ENCODE results near the gene CREM.

CREM gene

GRCh38 chr10:35223016-35223415, 96.4 kb downstream of the CREM start:
- no peak for DNase-seq

GRCh38 chr10:35224045-35224740, 97.5 kb downstream of the CREM start:
- no peak for DNase-seq

DNA sequence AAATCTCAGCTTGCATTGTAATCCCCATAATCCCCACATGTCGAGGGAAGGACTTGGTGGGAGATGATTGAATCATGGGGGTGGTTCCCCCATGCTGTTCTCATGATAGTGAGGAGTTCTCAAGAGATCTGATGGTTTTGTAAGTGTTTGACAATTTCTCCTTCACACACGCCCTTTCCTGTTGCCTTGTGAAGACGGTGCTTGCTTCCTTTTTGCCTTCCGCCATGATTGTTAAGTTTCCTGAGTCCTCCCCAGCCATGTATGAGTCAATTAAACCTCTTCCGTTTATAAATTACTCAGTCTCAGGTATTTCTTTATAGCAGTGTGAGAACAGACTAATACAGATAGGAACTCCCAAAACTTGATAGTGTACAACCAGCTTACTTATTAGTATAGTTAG, 98.6 kb downstream of the CREM start:
- peak; percentile 55 for DNase-seq

GRCh38 chr10:35226507-35226906, 99.9 kb downstream of the CREM start:
- no peak for DNase-seq

DNA sequence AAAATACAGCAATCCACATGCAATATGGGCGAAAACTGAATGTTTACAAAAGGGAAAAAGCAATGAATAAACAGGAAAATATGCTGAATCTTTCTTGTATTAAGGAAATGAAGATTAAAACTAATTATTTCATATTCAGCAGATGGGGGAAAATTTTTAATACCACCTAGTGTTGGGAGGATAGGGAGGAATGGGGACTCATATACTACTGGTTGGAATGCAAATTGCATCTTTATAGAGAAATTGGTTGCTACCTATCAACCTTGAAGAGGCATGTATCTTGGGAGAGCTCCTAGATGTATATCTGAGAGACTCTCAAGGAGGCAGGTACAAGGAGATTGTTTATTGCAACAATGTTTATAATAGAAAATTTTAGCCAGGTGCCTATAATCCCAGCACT, 101.4 kb downstream of the CREM start:
- DNase-seq, result no peak

- DNase-seq, result no peak
These were observed 105.0 kb downstream of the CREM start for GRCh38 chr10:35231646-35232045.

- no peak for DNase-seq
These were observed 105.9 kb downstream of the CREM start for GRCh38 chr10:35232527-35232926.

GRCh38 chr10:35234073-35234472, 107.4 kb downstream of the CREM start:
- DNase-seq, result no peak

- no peak for DNase-seq
These were observed 110.1 kb downstream of the CREM start for GRCh38 chr10:35236739-35237138.

GRCh38 chr10:35237766-35238512, 111.3 kb downstream of the CREM start:
- DNase-seq, result no peak

DNA sequence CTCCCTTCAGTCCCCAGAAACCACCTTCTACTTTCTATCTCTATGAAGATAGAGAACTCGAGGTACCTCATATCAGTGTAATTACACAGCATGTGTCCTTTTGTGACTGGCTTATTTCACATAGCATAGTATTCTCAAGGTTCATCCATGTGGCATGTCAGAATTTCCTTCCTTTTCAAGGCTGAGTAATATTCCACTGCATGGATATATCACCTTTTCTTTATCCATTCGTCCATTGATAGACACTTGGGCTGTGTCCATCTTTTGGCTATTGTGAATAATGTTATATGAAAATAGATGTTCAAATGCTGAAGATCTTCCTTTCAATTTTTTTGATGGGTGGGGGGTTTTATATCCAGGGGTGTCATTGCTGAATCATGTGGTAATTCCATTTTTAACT, 117.9 kb downstream of the CREM start:
- no peak for DNase-seq

DNA sequence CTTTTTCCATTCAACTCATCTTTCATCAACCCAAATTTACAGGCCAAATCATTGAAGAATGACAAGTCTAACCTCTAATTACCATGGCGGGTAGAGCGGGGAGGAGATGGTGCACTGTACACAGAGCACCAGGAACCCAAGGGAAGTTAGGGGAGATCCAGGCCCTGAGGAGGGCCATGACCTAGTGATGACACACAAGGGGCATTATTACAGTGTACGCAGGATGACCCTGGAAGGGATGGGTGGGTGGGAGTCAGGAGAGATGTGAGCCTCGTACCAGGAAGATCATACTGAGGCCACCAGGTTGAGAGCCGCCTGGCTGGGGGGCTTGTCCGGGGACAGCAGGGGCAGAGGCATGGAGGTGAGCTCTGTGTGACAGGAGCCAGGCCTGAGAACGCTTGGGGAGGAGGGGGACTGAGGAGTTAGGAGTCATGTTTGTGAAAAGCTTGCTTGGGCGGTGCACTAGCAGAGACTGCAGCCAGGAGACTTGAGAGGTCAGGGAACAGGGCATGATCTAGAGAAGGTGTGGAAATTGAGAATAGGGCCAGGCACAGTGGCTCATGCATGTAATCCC, 120.2 kb downstream of the CREM start:
- DNase-seq, result no peak

GRCh38 chr10:35251373-35252100, 124.9 kb downstream of the CREM start:
- DNase-seq, result no peak

GRCh38 chr10:35257057-35257983, 130.7 kb downstream of the CREM start:
- no peak for DNase-seq

DNA sequence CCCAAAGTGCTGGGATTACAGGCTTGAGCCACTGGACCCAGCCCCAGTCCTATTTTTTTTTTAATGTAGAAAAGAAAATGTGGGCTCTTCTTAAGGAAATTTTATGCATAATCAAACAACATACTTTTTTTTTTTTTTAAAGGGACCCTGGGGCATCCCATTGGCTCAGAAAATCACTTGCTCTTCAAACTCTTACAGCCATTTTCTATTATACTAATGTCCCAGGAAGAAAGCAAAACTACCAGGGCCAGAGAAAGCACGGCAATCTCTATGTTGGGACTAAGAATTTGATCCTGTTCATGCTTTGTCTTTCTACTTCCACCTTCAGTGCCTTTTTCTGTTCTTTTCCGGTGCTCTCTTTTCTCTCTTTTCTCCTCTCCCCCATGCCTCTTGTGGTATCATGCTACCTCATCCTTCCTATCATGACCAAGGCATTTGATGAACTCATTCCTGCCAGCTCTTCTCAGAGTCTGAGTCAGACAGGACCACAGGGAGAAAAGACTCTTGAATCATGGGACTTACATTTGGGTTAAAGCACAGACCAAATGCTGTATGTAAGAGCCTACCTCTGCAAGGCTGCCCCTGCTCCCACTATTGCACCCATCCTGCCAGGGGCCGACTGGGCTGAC, 133.2 kb downstream of the CREM start:
- DNase-seq, result no peak

GRCh38 chr10:35262436-35262835, 135.8 kb downstream of the CREM start:
- no peak for DNase-seq
